Glutamatergic neuron (in vitro differentiated cells): ENCODE results near the gene PAPLN. TPM values are rescaled to one million over a fixed set of nuclear protein-coding genes. Genes with fewer than 3 reads are reported as not detected.

Experiments used
- DNase-seq: peaks from one replicate; pipeline ENCODE4 v3.0.0; 2022
- H3K27ac Mint-ChIP-seq: one replicate; pipeline ENCODE4 v1.8.0; 2020; ENCODE audit warnings: mild to moderate bottlenecking, mixed read lengths, inconsistent platforms; ENCODE audit not compliant: unreplicated experiment
- H3K27me3 Mint-ChIP-seq: one replicate; pipeline ENCODE4 v1.8.0; 2020; ENCODE audit warnings: mild to moderate bottlenecking, moderate library complexity, mixed read lengths, inconsistent platforms; ENCODE audit not compliant: unreplicated experiment
- H3K36me3 Mint-ChIP-seq: one replicate; pipeline ENCODE4 v1.8.0; 2020; ENCODE audit warnings: mild to moderate bottlenecking, mixed read lengths, inconsistent platforms; ENCODE audit not compliant: unreplicated experiment
- H3K4me1 Mint-ChIP-seq: one replicate; pipeline ENCODE4 v1.8.0; 2020; ENCODE audit warnings: mild to moderate bottlenecking, low read depth, mixed read lengths, inconsistent platforms; ENCODE audit not compliant: unreplicated experiment
- H3K4me3 Mint-ChIP-seq: one replicate; pipeline ENCODE4 v1.8.0; 2020; ENCODE audit warnings: mild to moderate bottlenecking, mixed read lengths, inconsistent platforms; ENCODE audit not compliant: unreplicated experiment
- H3K9me3 Mint-ChIP-seq: one replicate; pipeline ENCODE4 v1.8.0; 2020; ENCODE audit warnings: mild to moderate bottlenecking, moderate library complexity, mixed read lengths, inconsistent platforms; ENCODE audit not compliant: unreplicated experiment
- CTCF ChIP-seq: fragments of 200-600 bp; sonication (generic); IDR thresholded peaks from one replicate; pipeline ENCODE4 v1.5.0; 2021; ENCODE audit not compliant: partially characterized antibody, unreplicated experiment
- total RNA-seq: library from RNA; stranded (reverse); fragmentation: NEBNext Ultra II Directional; extraction: Animal tissue kit (Norgen Biotek cat#: 25700); gene quantifications from one replicate; pipeline ENCODE4 v1.2.1, GENCODE V29; 2021; ENCODE audit not compliant: unreplicated experiment

PAPLN gene
- total RNA-seq, 1 donor from 2014 or later, result 2.8 TPM

GRCh38 chr14:73198253-73198652 is 39.1 kb upstream of the PAPLN start:
- H3K27ac Mint-ChIP-seq, result no peak overlapping the region
- H3K4me1 Mint-ChIP-seq, result no peaks in the 10 kb centered on the region
- H3K4me3 Mint-ChIP-seq, result no peak overlapping the region
- no peaks in the 10 kb centered on the region for H3K36me3 Mint-ChIP-seq
- H3K27me3 Mint-ChIP-seq, result peaks cover 4% of the 10 kb centered on the region
- no peaks in the 10 kb centered on the region for H3K9me3 Mint-ChIP-seq
- no peak for TF ChIP-seq CTCF
- DNase-seq, result no peak

- DNase-seq, result no peak
- Mint-ChIP-seq H3K4me3 (no peak overlapping the region), H3K27me3 (peaks cover 3% of the 10 kb centered on the region), H3K36me3 (peaks cover 16% of the 10 kb centered on the region), H3K27ac (no peak overlapping the region), H3K4me1 (no peaks in the 10 kb centered on the region), H3K9me3 (no peaks in the 10 kb centered on the region)
- no peak for TF ChIP-seq CTCF
Measured at GRCh38 chr14:73203527-73203926, 33.8 kb upstream of the PAPLN start.

DNA sequence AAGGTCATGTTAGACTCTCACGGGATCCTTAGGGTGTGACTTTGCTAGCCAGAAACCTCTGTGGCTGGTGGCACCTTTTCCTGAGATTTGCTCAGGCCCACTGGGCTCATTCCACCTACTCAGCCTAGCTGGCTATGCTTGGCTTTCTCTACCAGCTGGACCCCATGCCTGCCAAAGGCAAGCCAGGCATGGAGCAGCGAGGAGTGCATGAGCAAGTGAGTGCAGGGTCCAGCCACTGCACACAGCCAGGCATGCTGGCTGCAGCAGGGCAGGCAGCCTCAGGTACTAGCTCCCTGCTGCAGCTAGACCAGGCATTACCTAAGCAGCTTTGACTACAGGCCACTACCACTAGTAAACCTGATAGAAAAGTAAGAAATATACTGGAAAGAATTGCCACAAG is 29.7 kb upstream of the PAPLN start:
- no peak for DNase-seq
- Mint-ChIP-seq H3K9me3 (no peaks in the 10 kb centered on the region), H3K27ac (no peak overlapping the region), H3K4me1 (no peaks in the 10 kb centered on the region), H3K4me3 (no peak overlapping the region), H3K36me3 (peaks cover 16% of the 10 kb centered on the region), H3K27me3 (no peaks in the 10 kb centered on the region)
- no peak for TF ChIP-seq CTCF

DNA sequence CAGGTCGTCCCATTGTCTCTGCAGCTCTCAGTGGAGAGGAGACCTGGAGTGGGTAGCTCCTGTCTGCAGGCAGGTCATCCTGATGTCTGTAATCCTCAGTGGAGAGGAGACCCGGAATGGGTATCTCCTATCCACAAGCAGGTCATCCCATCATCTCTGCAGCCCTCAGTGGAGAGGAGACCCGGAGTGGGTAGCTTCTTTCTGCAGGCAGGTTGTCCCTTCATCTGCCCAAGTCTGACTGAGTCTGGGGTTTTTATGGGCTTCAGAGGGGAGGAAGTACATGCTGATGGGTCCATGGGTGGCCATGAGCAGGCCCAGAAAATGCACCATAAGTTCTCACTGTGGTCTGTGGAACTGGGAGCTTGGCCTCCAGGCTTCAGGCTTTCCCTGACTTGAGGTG is 28.9 kb upstream of the PAPLN start:
- Mint-ChIP-seq H3K9me3 (no peaks in the 10 kb centered on the region), H3K4me1 (no peaks in the 10 kb centered on the region), H3K4me3 (no peak overlapping the region), H3K27me3 (no peaks in the 10 kb centered on the region), H3K27ac (no peak overlapping the region), H3K36me3 (peaks cover 16% of the 10 kb centered on the region)
- no peak for TF ChIP-seq CTCF
- no peak for DNase-seq

DNA sequence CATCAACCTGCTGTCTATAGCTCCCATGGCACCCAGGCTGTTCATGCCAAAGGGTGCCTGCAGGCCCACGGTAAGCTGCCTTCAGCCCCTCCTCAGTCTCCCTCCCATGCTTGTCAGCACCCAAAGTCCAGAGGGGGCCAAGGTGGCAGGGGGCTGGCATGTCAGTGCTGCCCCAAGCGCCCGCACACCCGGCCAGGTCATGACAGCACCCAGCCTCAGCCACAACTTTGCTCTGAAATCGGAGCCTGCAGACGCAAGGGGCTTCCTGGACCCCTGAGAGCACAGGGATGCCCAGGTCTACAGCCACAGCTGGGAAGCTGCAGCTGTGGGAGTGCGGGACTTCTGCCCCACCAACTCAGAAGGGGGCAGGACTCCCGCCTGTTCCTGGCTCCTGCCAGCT is 28.5 kb upstream of the PAPLN start:
- TF ChIP-seq CTCF, result no peak
- Mint-ChIP-seq H3K4me1 (no peaks in the 10 kb centered on the region), H3K27ac (no peak overlapping the region), H3K36me3 (peaks cover 16% of the 10 kb centered on the region), H3K27me3 (no peaks in the 10 kb centered on the region), H3K9me3 (no peaks in the 10 kb centered on the region), H3K4me3 (no peak overlapping the region)
- DNase-seq, result no peak
